Esophagus muscularis mucosa (tissue), 4 donors: Measurements from ENCODE around the gene ZBTB16. TPM values are rescaled to one million over a fixed set of nuclear protein-coding genes. Genes with fewer than 3 reads are reported as not detected.

Experiments
- DNase-seq: peaks from one replicate; pipeline ENCODE4 v3.0.0-alpha.2; 2017; ENCODE audit errors: extremely low spot score
- H3K27ac ChIP-seq, 4 donors: fragments of 200-600 bp; sonication (generic); replicated peaks in 1 of 4; 1 replicate in 3 of 4; 2 replicates in 1 of 4; pipeline ENCODE4 v1.5.1; 2016 to 2019; ENCODE audit warnings: mild to moderate bottlenecking in 1 of 4
- H3K27me3 ChIP-seq, 4 donors: fragments of 200-600 bp; sonication (generic); one replicate each; pipeline versions ENCODE4 v1.5.1 to v1.6.0; 2016 to 2019
- H3K36me3 ChIP-seq, 4 donors: fragments of 200-600 bp; sonication (generic); one replicate each; pipeline ENCODE4 v1.5.1; 2016 to 2019
- H3K4me1 ChIP-seq, 4 donors: fragments of 200-600 bp; sonication (generic); one replicate each; pipeline ENCODE4 v1.5.1; 2016 to 2019
- H3K4me3 ChIP-seq, 4 donors: fragments of 200-600 bp; sonication (generic); 1 replicate in 2 of 4; 2 replicates in 2 of 4; pipeline ENCODE4 v1.5.1; 2016 to 2019; ENCODE audit warnings: mild to moderate bottlenecking in 4 of 4, moderate library complexity in 1 of 4
- H3K9me3 ChIP-seq, 4 donors: fragments of 200-600 bp; sonication (generic); 1 replicate in 3 of 4; 2 replicates in 1 of 4; pipeline ENCODE4 v1.5.1; 2016 to 2019
- EP300 ChIP-seq: sonication (generic); formaldehyde crosslinking; IDR thresholded peaks from one replicate; pipeline ENCODE4 v1.6.1; 2017; ENCODE audit warnings: antibody characterized with exemption
- POLR2A ChIP-seq: fragments of 450-650 bp; IDR thresholded peaks from one replicate; pipeline ENCODE4 v1.6.1; 2017; ENCODE audit warnings: antibody characterized with exemption, moderate library complexity, mild to moderate bottlenecking, low read depth
- POLR2AphosphoS5 ChIP-seq, 2 donors: sonication (generic); formaldehyde crosslinking; IDR thresholded peaks; one replicate each; pipeline ENCODE4 v1.6.1; 2017; ENCODE audit warnings: antibody characterized with exemption in 2 of 2
- WGBS: methylation state at CpG from one replicate; pipeline ENCODE4 v1.1.5; 2018; 5-methylcytosine and 5-hydroxymethylcytosine counted together
- intact Hi-C: fragments of 100-400 bp; cut with DNase I; formaldehyde crosslinking; loops from one replicate; pipeline ENCODE4 v1.15.1; 2023
- total RNA-seq, 4 donors: library from RNA; depleted of rRNA; stranded (reverse); fragments of >200 nt; gene quantifications; one replicate each; pipeline versions ENCODE4 v1.1.0 to v1.2.1, GENCODE V29; 2016
- TF ChIP-seq, protein P1 (sequence below), 3 experiments: fragments of 200-600 bp in 2 of 3; fragments of 450-650 bp in 1 of 3; sonication (generic) in 2 of 3; IDR thresholded peaks; one replicate each; pipeline ENCODE4 v1.5.1; 2017 to 2019; ENCODE audit warnings: antibody characterized with exemption in 3 of 3, mild to moderate bottlenecking in 2 of 3, moderate library complexity in 1 of 3

Gene ZBTB16
- total RNA-seq, 4 donors from 2014 or later = 175 to 319 (median 222) TPM

DNA sequence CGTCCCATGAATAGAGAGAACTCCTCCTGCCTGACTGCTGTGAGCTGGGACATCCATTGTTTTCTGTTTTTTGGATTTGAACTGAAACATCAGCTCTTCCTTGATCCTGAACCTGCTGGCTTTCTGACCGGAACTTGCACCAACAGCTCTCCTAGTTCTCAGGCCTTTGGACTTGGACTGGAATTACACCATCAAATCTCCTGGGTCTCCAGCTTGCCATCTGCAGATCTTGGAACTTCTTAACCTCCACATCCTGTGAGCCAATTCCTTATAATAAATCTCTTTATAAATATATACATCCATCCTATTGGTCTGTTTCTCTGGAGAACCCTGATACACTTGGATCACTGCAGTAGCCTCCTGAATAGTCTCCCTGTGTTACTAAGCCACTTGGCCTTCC is 42.5 kb upstream of the ZBTB16 start:
- Histone ChIP-seq H3K4me3 (no peak overlapping the region), H3K9me3 (no peaks in the 10 kb centered on the region), H3K27ac (no peak overlapping the region), H3K4me1 (no peaks in the 10 kb centered on the region), H3K27me3 (peaks cover 0 to 25% (median 0%) of the 10 kb centered on the region in 4 donors), H3K36me3 (no peaks in the 10 kb centered on the region)
- WGBS = 88% methylated on average over 2 of the region's 2 CpGs
- TF ChIP-seq POLR2A (no peak), POLR2AphosphoS5 (IDR thresholded peaks at IDR 0.05) (no peak), EP300 (no peak)
- TF ChIP-seq, protein P1, sequence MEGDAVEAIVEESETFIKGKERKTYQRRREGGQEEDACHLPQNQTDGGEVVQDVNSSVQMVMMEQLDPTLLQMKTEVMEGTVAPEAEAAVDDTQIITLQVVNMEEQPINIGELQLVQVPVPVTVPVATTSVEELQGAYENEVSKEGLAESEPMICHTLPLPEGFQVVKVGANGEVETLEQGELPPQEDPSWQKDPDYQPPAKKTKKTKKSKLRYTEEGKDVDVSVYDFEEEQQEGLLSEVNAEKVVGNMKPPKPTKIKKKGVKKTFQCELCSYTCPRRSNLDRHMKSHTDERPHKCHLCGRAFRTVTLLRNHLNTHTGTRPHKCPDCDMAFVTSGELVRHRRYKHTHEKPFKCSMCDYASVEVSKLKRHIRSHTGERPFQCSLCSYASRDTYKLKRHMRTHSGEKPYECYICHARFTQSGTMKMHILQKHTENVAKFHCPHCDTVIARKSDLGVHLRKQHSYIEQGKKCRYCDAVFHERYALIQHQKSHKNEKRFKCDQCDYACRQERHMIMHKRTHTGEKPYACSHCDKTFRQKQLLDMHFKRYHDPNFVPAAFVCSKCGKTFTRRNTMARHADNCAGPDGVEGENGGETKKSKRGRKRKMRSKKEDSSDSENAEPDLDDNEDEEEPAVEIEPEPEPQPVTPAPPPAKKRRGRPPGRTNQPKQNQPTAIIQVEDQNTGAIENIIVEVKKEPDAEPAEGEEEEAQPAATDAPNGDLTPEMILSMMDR (IDR thresholded peaks at IDR 0.05) = no peak
- intact Hi-C loops = no loop called here
- DNase-seq = no peak

DNA sequence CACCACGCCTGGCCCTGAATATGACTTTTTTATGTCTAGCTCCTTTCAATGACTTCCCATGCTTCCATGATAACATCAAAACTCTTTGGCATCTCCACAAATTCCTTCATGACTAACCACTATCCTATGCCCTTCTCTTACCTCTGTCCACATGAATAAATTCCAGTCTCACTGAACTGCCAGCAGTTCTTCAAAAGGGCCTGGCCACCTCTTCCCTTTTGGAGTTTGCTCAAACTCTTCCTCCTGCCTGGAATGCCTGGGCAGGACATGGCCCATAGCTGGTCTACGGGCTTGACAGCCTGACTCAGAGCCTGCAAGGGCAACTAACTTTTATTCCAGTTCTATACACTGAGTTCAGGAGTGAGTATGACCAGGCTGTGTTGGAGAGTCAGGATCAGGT is 41.8 kb upstream of the ZBTB16 start:
- peaks cover 0 to 19% (median 0%) of the 10 kb centered on the region in 4 donors for H3K27me3 ChIP-seq
- H3K9me3 ChIP-seq = no peaks in the 10 kb centered on the region
- intact Hi-C loops = no loop called here
- DNase-seq = no peak
- TF ChIP-seq EP300 (no peak), POLR2A (no peak), POLR2AphosphoS5 (IDR thresholded peaks at IDR 0.05) (no peak)
- TF ChIP-seq, protein P1 (IDR thresholded peaks at IDR 0.05) = no peak
- WGBS = 50% methylated on average over 2 of the region's 2 CpGs
- no peak overlapping the region for H3K4me3 ChIP-seq
- no peaks in the 10 kb centered on the region for H3K4me1 ChIP-seq
- H3K36me3 ChIP-seq = no peaks in the 10 kb centered on the region
- no peak overlapping the region for H3K27ac ChIP-seq

DNA sequence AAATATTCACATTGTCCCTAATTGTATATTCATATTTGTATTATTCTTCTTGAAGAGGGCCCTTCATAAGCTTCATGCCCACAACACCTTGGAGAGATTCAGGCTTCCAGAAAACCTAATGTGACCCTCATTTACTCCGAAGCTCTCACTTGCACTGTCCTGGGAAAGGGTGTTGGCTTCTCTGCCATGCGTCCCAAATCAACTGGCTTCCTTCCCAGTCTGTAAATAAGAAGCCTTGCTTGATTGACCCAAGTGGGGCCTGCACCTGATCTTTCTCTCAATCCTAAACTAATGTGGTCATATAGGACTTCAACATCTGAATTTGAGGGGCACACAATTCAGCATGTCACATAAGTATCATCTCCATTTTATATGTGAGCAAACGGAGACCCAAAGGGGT is 40.5 kb upstream of the ZBTB16 start:
- no peaks in the 10 kb centered on the region for H3K4me1 ChIP-seq
- H3K36me3 ChIP-seq = no peaks in the 10 kb centered on the region
- H3K9me3 ChIP-seq = no peaks in the 10 kb centered on the region
- no peak overlapping the region for H3K4me3 ChIP-seq
- intact Hi-C loops = no loop called here
- WGBS = 95% methylated on average over 3 of the region's 3 CpGs
- H3K27me3 ChIP-seq = peaks cover 0 to 6% (median 0%) of the 10 kb centered on the region in 4 donors
- H3K27ac ChIP-seq = no peak overlapping the region
- no peak for DNase-seq
- TF ChIP-seq, protein P1 (IDR thresholded peaks at IDR 0.05) = no peak
- TF ChIP-seq EP300 (no peak), POLR2A (no peak), POLR2AphosphoS5 (IDR thresholded peaks at IDR 0.05) (no peak)

DNA sequence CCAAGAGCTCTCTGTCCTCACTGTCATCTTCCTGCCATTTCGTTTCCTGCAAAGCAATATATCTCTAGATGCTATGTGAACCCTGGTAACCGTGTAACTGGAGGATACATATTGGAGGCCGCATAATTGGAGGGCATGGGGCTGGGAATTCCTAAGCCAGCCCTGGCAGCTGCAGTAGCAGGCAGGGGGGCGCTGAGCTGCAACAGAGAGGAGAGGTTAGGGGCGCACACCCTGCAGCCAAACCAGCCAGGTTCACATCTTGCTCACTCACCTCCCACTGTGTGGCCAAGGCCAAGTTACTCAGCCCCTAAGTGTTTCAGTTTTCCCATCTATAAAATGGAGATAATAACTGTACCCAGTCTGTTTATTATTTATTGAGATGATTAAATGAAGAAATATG is 39.9 kb upstream of the ZBTB16 start:
- 64% methylated on average over 2 of the region's 5 CpGs for WGBS
- Histone ChIP-seq H3K9me3 (no peaks in the 10 kb centered on the region), H3K27me3 (peaks cover 0 to under 1% (median 0%) of the 10 kb centered on the region in 4 donors), H3K36me3 (no peaks in the 10 kb centered on the region), H3K4me3 (no peak overlapping the region), H3K27ac (no peak overlapping the region), H3K4me1 (no peaks in the 10 kb centered on the region)
- TF ChIP-seq EP300 (no peak), POLR2AphosphoS5 (IDR thresholded peaks at IDR 0.05) (no peak), POLR2A (no peak)
- TF ChIP-seq, protein P1 (IDR thresholded peaks at IDR 0.05) = no peak
- intact Hi-C loops = no loop called here
- DNase-seq = no peak

DNA sequence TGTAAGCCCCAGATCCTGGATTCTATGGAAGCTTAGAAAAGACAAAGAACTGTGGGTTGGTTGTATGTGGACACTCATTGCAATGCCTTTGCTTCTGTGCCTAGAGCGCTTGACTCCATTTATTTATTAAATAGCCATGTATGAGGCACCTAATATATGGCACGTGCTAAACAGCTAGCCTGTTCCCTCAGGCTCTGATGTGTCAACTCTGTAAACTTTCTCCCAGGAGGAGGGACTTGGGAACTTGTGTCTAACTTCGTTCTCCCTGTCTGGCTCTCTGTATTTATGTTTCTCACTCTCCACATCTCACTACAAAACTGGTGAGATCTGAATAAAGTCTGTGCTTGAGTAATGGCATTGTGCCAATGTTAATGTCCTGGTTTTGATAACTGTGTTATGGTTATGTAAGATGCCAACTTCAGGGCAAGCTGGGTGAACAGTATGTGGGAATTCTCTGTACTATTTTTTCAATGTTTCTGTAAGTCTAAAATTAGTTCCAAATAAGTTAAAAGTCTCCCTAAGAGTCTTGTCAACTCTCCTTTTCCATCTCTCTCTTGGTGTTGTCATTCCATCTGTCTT is 34.1 kb upstream of the ZBTB16 start:
- 53% methylated on average over 3 of the region's 3 CpGs for WGBS
- peaks cover 0 to 31% (median 0%) of the 10 kb centered on the region in 4 donors for H3K27me3 ChIP-seq
- no peak for DNase-seq
- H3K4me1 ChIP-seq = peaks cover 0 to 9% (median 6%) of the 10 kb centered on the region in 4 donors
- TF ChIP-seq EP300 = no peak
- TF ChIP-seq, protein P1 (IDR thresholded peaks at IDR 0.05) = no peak
- TF ChIP-seq POLR2AphosphoS5 (IDR thresholded peaks at IDR 0.05) = no peak
- no peak for TF ChIP-seq POLR2A
- intact Hi-C loops = no loop called here
- no peaks in the 10 kb centered on the region for H3K36me3 ChIP-seq
- H3K4me3 ChIP-seq = no peak overlapping the region
- no peak overlapping the region for H3K27ac ChIP-seq
- H3K9me3 ChIP-seq = no peaks in the 10 kb centered on the region
